Choroid plexus epithelial cell (primary cell): Measurements from ENCODE around the gene ABCA5.

ENCODE experiments used
- DNase-seq: peaks from one replicate; pipeline ENCODE4 v3.0.0-alpha.2; 2010; ENCODE audit warnings: low read depth
- H3K4me3 ChIP-seq: 2 replicates; pipeline ENCODE4 v1.5.1; 2011; ENCODE audit warnings: low read depth, mild to moderate bottlenecking, control low read depth, low read length, moderate library complexity
- TF ChIP-seq, protein P1 (sequence below): conservative IDR thresholded peaks from 2 replicates; pipeline ENCODE4 v1.5.1; 2011; ENCODE audit warnings: low read depth, mild to moderate bottlenecking, control low read depth, inconsistent platforms, low read length, moderate library complexity

ABCA5 gene

DNA sequence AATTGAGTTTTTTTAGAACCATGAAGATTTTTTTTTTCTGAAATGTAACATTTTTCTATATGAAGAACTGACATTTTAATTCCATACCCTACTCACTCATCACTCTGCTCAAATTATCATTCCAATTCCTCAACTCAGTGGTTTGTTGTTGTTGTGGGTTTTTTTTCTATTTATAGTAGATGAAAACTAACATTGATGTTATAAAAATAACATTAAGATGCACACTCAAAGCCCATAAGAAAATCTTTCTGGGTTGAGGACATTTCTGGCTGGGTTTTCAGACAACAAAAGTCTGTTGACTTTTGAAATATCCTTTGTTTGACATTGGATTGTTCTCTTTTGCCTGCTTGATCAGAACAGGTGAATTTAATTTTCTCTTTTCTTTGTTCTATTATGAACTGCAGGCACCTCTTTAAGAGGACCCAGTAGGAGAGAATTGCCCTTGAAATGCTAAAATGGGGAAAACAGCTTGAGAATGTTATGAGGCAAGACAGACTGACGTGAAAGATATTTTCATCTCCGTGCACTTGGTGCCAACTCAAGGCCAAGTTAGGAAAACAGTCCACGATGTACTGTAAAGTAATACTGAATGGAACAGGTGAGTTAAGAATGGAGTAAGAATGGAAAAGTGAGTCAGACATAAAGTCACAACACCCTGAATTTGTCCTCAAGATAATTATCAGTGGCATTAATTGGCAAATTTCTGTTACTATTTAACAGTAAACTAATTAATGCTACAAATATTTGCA, 16.1 kb upstream of the ABCA5 start:
- H3K4me3 ChIP-seq, result no peak overlapping the region
- TF ChIP-seq, protein P1, sequence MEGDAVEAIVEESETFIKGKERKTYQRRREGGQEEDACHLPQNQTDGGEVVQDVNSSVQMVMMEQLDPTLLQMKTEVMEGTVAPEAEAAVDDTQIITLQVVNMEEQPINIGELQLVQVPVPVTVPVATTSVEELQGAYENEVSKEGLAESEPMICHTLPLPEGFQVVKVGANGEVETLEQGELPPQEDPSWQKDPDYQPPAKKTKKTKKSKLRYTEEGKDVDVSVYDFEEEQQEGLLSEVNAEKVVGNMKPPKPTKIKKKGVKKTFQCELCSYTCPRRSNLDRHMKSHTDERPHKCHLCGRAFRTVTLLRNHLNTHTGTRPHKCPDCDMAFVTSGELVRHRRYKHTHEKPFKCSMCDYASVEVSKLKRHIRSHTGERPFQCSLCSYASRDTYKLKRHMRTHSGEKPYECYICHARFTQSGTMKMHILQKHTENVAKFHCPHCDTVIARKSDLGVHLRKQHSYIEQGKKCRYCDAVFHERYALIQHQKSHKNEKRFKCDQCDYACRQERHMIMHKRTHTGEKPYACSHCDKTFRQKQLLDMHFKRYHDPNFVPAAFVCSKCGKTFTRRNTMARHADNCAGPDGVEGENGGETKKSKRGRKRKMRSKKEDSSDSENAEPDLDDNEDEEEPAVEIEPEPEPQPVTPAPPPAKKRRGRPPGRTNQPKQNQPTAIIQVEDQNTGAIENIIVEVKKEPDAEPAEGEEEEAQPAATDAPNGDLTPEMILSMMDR, result no peak
- DNase-seq, result peak; percentile 26

DNA sequence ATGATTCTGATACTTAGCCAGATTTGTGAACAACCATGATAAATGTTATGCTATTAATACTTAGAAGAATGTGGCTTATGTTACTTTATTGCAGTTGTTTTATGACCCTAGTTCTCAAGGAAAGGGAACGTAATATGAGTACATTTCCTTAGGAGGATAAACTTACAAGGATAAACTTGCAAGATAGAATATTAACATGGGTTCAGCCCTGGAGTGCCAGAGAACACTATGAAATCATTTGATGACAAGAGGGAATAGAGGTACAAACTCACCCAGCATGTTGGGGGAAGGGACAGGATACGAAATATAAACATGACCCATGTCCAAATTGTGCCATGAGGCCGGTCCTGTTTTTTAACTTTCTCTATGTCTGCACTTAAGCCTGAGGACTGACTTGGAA, 13.0 kb upstream of the ABCA5 start:
- no peak for DNase-seq
- H3K4me3 ChIP-seq, result no peak overlapping the region
- TF ChIP-seq, protein P1, result no peak

DNA sequence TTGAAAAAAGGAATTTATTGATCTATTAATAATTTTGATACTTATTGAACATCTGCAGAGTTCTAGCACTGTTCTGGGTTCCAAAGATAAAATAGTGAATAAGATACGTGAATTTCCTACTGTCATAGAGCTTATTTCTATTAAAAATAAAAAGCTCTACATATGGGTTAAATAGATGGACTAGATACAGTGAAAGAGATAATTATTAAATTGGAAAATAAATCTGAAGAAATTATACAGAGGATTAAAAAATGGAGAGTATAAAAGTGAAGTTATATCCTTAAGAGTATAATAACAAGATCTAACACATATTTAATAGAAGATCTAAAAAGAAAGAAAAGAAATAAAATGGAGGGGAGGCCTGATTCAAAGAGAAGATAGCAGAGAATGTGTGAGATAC, 10.1 kb upstream of the ABCA5 start:
- TF ChIP-seq, protein P1, result no peak
- DNase-seq, result no peak
- no peak overlapping the region for H3K4me3 ChIP-seq

DNA sequence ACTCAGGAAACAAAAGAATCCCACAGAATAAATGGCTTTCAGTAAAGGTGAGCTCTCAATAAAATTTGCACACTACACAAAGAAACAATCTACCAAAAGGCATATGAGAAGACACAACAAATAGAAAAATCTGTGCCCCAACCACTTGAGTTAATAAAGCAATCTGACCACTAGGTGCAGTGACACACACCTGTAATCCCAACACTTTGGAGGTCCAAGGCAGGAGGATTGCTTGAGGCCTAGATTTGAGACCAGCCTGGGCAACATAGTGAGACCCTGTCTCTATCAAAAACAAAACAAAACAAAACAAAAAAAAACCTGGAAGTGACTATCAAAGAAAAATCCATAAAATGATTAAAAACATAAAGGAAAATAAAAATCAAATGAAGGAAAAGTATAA, 9.6 kb upstream of the ABCA5 start:
- H3K4me3 ChIP-seq, result no peak overlapping the region
- TF ChIP-seq, protein P1, result no peak

DNA sequence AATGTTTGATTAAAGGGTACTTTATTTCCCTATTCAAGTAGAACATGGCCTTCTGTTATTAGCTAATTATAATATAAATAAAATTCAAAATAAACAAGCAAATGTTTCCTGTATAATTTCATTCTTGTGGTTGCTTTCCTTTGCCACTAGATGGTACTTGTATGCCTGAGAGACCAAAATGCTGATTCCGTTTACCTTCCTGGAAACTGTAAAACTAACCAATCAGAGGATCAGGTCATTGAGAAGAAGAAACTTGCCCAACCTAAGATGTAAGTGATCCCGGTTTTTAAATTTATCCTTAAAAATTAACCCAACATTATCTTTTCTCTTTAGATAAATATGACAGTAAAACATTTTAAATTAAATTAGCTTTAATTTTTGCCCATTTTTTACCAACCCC, 8.1 kb upstream of the ABCA5 start:
- peak; percentile 79 for DNase-seq
- TF ChIP-seq, protein P1, result peak; percentile 69
- H3K4me3 ChIP-seq, result no peak overlapping the region

More for the DNA sequence above, 9.6 kb upstream of the ABCA5 start:
- DNase-seq, result no peak

DNA sequence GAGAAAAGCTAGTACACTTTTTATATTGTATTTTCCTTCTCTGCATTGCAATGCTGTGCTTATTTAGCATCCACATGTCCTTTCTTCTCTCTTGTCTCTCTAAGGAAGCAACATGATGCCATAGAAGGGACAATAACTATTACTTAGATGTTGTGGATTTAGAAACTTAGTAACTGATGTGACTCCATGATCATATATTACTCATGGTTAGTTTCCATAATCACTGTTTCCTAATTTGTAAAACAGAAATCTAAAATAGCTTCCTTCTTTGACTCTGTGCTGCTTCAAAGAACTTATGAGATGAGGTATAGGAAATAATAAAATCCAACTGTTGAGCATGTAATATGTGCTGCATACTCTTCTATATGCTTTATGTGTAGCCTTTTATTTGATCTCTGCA, 6.6 kb upstream of the ABCA5 start:
- TF ChIP-seq, protein P1, result no peak
- no peak overlapping the region for H3K4me3 ChIP-seq
- DNase-seq, result no peak

DNA sequence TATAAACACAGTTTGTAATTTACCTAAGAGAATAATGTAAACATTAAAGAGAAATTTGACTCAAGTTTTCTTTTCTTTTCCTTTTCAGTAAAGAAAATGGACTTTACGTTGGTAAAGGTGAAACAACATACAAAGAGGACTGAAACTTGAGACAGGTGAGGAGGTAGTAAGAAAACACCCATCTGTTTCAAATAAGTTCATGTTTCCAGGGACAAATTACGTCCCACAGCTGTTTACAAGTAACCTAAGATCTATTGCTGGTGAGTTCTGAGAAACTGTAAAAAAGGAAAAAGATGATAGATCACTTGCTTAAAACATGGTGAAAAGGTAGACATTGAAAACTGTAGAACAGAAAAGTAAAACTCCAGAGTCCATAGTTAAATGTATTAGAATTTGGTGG, 4.8 kb upstream of the ABCA5 start:
- H3K4me3 ChIP-seq, result no peak overlapping the region
- DNase-seq, result no peak
- TF ChIP-seq, protein P1, result no peak
